GM19324 (cell line): Measurements from ENCODE around the gene ROPN1L.
"Not testable (repeated sequence)": the region's sequence is repeated elsewhere in the genome, so short reads cannot be mapped to it uniquely, and the experiment has no call there.

Source experiments
- ATAC-seq: cut with Tn5 transposase; IDR thresholded peaks from one replicate; pipeline ENCODE4 v1.9.1; 2021; ENCODE audit warnings: mild to moderate bottlenecking, moderate library complexity; ENCODE audit not compliant: unreplicated experiment, low FRiP score

Gene ROPN1L

DNA sequence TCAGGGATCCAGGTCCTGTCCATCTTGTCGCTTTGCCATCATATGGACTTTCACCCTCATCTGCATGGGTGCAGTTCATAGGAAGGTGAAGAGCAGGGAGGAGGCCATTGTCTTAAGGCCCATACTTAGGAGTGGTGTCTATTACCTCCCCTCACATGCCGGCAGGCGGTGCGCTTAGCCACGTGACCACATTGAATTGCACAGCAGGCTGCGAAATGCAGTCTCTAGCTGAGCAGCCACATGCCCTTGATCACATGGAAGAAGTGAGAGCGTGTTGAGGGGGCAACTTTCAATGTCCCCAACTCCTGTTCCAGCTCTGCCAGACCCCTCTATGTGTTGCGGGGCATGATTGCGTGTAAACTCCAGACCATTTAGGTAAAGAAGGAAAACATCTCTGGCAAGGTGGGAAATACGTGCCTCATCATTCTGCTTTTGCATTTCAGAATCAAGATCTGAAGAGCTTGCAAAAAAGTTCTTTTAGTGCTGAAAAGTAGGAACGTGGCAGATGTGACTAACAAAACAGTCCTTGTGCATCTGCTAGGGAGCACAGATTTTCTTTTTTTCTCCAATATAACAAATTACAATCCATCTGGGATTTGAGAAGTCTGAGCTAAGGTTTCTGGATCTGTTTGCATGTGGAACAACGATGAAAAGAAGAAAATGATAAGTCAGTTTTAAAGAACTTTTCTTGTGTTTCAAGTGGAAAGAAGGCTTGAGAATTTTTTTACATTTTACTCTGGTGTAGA is 34.4 kb downstream of the ROPN1L start:
- ATAC-seq, result no peak

- no peak for ATAC-seq
Observed at GRCh38 chr5:10476878-10477277, 35.2 kb downstream of the ROPN1L start.

- no peak for ATAC-seq
Observed at GRCh38 chr5:10477943-10478342, 36.3 kb downstream of the ROPN1L start.

GRCh38 chr5:10478436-10478835 is 36.8 kb downstream of the ROPN1L start:
- no peak for ATAC-seq

DNA sequence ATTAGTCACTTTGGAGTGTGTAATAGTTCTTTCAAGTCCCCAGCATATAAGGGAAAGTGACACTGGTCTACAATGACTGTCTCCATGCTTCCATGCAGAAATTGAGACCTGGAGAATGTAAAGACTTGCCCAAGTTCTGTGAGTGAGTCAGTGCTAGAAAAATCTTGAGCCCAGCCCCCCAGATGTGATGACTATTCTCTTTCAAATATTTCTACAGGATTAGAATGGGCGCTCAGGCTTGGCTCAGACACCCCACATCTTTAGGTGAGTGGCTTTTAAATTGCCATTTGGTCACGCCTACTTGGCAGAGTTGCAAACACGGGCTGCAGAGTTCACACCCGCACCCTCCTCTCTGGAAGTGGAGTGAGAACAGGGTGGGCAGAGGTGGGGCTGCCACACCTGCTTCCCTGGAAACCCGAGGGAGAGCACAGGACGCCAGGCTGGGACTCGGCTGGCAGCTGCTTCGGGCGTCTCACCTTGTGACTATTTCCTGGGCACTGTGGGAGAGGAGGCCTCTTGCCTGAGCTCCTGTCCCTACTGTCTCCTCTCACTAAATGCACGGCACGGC is 37.6 kb downstream of the ROPN1L start:
- ATAC-seq, result no peak

DNA sequence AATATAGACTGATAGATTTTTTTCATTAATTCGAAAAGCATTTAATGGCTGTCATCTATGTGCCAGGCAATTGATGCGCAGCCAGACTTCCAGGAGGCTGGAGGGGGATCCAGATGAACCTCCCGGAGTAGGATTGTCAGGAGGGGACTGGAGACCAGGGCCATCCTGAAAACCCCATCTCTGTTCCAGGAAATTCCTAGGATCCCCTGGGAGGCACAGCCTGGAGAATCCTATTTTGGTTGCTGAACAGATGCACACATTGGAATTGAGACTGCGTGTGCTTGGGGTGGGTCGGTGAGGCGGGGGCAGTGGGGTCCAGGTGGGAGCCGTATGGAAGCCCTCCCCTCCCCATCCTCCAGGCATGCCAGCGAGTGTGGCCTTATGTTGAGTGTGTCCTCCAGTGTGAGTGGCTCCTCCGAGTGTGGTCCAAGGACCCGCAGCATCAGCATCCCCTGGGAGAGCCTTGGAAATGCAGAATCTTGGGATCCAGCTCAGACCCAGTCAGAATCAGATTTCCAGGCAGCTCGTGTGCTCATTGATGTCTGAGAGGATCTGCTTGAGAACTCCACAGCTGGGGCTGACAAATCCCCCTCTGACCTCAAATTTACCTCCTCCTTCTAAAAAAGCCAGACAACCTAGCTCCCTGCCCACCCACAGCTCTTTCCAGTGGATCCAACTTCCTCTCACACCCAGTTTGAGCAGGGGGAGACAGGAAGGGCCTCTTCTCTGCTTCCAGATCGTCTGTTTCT is 38.7 kb downstream of the ROPN1L start:
- ATAC-seq, result no peak

- ATAC-seq, result no peak
Observed at GRCh38 chr5:10481241-10481935, 39.7 kb downstream of the ROPN1L start.

- no peak for ATAC-seq
Observed at GRCh38 chr5:10482791-10483530, 41.3 kb downstream of the ROPN1L start.

DNA sequence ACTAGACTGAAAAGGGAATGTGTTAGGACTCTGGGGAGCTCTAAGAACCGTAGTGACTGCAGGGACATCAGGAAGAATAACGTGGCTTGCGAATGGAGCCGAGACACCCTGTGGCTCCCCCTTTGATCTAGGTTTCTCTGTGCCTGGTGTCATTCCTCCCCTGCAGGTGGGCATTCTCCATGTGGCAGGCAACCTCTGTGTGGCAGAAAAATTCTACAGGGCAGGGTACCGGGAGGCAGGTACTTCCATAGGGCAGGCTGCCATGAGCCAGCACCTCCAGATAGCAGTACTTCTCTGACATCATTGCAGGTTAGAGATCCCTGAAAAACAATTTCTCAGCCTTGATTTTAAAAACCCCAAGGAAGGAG is 43.1 kb downstream of the ROPN1L start:
- no peak for ATAC-seq

- no peak for ATAC-seq
Observed at GRCh38 chr5:10485142-10485795, 43.6 kb downstream of the ROPN1L start.

- ATAC-seq, result no peak
Observed at GRCh38 chr5:10485897-10486296, 44.2 kb downstream of the ROPN1L start.

- no peak for ATAC-seq
Observed at GRCh38 chr5:10486511-10487344, 45.0 kb downstream of the ROPN1L start.

GRCh38 chr5:10488144-10488543 is 46.5 kb downstream of the ROPN1L start:
- ATAC-seq, result no peak

- no peak for ATAC-seq
Observed at GRCh38 chr5:10489810-10490426, 48.2 kb downstream of the ROPN1L start.

GRCh38 chr5:10490927-10491672 is 49.4 kb downstream of the ROPN1L start:
- ATAC-seq, result no peak

GRCh38 chr5:10491673-10492026 is 50.0 kb downstream of the ROPN1L start:
- ATAC-seq, result no peak

GRCh38 chr5:10493884-10494283 is 52.2 kb downstream of the ROPN1L start:
- no peak for ATAC-seq

- ATAC-seq, result not testable (repeated sequence)
Observed at GRCh38 chr5:10494497-10494896, 52.8 kb downstream of the ROPN1L start.
